22Rv1 (cell line): Measurements from ENCODE around the gene OPHN1.

Experiments
- H3K27ac ChIP-seq: fragments of 450-650 bp; 2 replicates; pipeline ENCODE4 v1.5.1; 2017
- ZFX ChIP-seq: fragments of 450-650 bp; IDR thresholded peaks from 2 replicates; pipeline ENCODE4 v1.6.1; 2017; ENCODE audit warnings: antibody characterized with exemption, borderline replicate concordance
- TF ChIP-seq, protein P1 (sequence below): fragments of 450-650 bp; IDR thresholded peaks from 2 replicates; pipeline ENCODE4 v1.5.1; 2017; ENCODE audit warnings: mild to moderate bottlenecking

OPHN1 gene

GRCh38 chrX:68196939-68197791 is 236.1 kb downstream of the OPHN1 start:
- TF ChIP-seq, protein P1, sequence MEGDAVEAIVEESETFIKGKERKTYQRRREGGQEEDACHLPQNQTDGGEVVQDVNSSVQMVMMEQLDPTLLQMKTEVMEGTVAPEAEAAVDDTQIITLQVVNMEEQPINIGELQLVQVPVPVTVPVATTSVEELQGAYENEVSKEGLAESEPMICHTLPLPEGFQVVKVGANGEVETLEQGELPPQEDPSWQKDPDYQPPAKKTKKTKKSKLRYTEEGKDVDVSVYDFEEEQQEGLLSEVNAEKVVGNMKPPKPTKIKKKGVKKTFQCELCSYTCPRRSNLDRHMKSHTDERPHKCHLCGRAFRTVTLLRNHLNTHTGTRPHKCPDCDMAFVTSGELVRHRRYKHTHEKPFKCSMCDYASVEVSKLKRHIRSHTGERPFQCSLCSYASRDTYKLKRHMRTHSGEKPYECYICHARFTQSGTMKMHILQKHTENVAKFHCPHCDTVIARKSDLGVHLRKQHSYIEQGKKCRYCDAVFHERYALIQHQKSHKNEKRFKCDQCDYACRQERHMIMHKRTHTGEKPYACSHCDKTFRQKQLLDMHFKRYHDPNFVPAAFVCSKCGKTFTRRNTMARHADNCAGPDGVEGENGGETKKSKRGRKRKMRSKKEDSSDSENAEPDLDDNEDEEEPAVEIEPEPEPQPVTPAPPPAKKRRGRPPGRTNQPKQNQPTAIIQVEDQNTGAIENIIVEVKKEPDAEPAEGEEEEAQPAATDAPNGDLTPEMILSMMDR = peak; percentile 64
- no peak for TF ChIP-seq ZFX
- H3K27ac ChIP-seq = no peak overlapping the region

DNA sequence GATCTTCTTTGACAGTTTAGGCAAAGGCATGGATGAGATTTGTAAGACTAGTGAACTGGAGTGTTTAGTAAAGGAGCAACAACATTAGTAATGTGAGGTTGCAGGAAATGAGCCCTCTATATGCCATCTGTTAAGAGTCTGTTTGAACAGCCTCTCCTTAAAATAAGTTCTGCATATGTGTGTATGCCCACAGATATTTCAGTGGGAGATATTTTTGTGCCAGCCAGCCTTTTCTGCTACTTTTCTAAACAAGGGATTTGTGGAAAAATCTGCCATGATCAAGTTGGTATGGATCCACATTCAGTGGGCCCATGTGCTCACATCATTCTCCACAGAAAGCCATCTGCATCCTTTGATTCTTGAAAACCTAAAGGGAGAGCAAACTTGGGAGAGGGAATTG is 237.7 kb downstream of the OPHN1 start:
- H3K27ac ChIP-seq = no peak overlapping the region
- no peak for TF ChIP-seq ZFX
- TF ChIP-seq, protein P1 = no peak

GRCh38 chrX:68193786-68194185 is 239.5 kb downstream of the OPHN1 start:
- TF ChIP-seq ZFX = no peak
- TF ChIP-seq, protein P1 = no peak
- no peak overlapping the region for H3K27ac ChIP-seq

- TF ChIP-seq, protein P1 = no peak
- no peak for TF ChIP-seq ZFX
- no peak overlapping the region for H3K27ac ChIP-seq
These were observed 240.1 kb downstream of the OPHN1 start for GRCh38 chrX:68193234-68193633.

- TF ChIP-seq ZFX = no peak
- no peak overlapping the region for H3K27ac ChIP-seq
These were observed 242.5 kb downstream of the OPHN1 start for GRCh38 chrX:68190799-68191198.

DNA sequence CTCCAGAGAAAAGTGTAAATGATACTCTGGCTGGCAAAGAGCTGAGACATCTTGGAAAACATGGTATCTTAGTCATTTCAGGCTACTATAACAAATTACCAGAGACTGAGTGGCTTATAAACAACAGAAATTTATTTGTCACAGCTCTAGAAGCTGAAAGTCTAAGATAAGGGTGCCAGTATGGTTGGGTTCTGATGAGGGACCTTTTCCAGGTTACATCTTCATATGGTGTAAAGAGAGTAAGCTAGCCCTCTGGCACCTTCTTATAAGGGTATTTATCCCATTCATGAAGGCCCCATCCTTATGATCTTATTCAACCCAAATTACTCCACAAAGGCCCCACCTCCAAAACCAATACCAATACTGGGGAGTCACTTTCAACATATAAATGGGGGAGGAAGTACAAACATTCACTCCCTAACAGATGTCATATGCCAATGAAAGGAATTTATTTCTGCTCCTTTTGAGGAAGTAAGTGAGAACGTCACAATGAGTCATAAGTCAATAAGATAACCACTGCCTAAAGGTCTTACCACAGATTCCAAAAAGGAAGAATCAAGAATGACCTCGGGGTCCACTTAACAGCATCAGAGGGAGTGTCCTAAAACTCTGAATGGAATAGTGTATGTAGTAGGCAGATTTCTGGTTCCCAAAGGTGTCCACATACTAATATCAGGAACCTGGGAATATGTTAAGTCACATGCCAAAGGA is 246.6 kb downstream of the OPHN1 start:
- no peak overlapping the region for H3K27ac ChIP-seq

GRCh38 chrX:68185161-68185560 is 248.1 kb downstream of the OPHN1 start:
- no peak for TF ChIP-seq ZFX
- TF ChIP-seq, protein P1 = no peak
- no peak overlapping the region for H3K27ac ChIP-seq

More for the DNA sequence above, 246.6 kb downstream of the OPHN1 start:
- TF ChIP-seq, protein P1 = no peak
- no peak for TF ChIP-seq ZFX
